ENCODE measurements around the gene LRP1B.

LRP1B gene

DNA sequence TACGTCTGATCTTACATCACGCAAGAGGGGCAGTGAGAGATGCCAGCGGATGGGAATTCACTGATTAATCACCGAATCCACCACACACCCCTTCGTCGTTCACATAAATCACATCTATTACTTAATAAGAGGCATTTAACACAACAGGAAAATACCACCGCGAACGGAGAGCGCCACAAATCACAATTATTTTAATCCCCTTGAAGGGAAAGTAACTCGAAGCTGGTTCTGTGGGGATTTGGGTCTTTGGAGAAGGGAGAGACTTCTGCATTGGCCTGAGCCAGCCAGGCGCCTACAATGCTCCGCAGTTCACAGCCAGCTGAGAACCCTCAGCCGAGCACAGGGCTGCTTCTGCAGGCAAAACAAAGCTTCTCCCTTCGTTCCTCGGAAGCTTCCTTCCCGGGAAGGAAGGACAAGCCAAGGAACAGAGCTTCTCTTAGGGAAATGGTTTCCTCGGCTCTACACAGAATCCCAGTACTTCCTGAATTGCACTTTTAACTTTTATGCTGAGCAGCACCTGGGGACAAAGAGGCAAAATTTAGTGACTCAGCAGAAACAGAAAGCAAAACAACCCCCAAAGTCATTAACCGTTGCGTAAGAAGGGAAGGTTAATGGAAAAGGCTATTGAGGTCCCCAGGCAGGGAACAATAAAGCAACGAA, at the start of gene LRP1B:
LRP1B (minus strand) TSS at position 7 of the 660 bp plus-strand sequence. CDS start 287 bp downstream, outside the sequence.
- Histone ChIP-seq H3K36me3 (ENCODE audit: insufficient read depth, low read depth, low read length) (no peaks in the 10 kb centered on the region), H3K9ac (ENCODE audit: low read depth, low read length) (peak within 1 kb of the TSS; percentile 49; the same call in 1 of the 2 replicates), H3K27me3 (ENCODE audit: insufficient read depth, low read length) (peaks cover 58% of the 10 kb centered on the region), H3K4me1 (ENCODE audit: insufficient read depth, low read length) (no peaks in the 10 kb centered on the region), H3K27ac (ENCODE audit: low read length) (no peak within 1 kb of the TSS), H3K9me3 (ENCODE audit: insufficient read depth, low read depth, low read length) (no peaks in the 10 kb centered on the region), H3K4me3 (ENCODE audit: low read length) (peak within 1 kb of the TSS; percentile 80)

DNA sequence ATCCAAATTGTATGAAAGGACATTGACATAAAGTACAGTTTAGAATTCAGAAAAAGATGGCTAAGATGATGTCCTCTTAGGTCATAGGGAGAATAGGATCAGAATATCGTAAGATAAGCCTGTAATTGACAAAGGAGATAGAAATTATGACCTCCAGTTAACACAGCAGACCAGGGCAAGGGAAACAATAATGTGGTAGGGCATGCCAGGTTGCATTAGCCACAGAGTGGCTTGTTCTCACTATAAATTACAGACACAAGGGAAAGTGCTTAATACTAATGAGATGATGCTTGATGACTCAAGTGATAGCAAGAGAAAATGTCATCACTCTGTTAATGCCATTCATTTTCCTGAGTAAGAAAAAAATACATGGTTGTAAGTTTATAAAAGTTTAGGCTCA, 48.9 kb upstream of the LRP1B start:
- H3K27me3 ChIP-seq (ENCODE audit: insufficient read depth, low read length), result no peaks in the 10 kb centered on the region
- H3K4me1 ChIP-seq (ENCODE audit: insufficient read depth, low read length), result no peaks in the 10 kb centered on the region
- no peak overlapping the region for H3K4me3 ChIP-seq (ENCODE audit: low read length)
- no peaks in the 10 kb centered on the region for H3K36me3 ChIP-seq (ENCODE audit: insufficient read depth, low read depth, low read length)
- no peaks in the 10 kb centered on the region for H3K9me3 ChIP-seq (ENCODE audit: insufficient read depth, low read depth, low read length)
- H3K27ac ChIP-seq (ENCODE audit: low read length), result no peak overlapping the region
- H3K9ac ChIP-seq (ENCODE audit: low read depth, low read length), result no peak overlapping the region

DNA sequence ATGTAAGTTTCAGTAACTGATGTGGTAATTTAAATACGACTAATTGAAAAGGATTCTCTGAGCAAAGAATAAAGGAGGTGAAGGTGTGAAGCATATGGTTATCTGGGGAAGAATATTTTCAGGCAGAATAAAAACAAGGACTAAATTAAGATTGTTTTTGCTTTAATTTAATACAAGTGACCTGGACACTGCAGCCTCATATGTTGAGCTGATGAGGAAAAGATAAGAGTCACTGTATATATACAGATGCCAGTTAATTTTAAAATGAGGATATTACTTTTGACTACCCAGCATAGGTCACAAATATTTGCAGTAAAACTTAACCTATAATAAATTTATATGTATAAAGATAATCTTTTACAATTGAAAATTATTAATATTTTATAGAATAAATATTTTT, 47.8 kb upstream of the LRP1B start:
- H3K4me1 ChIP-seq (ENCODE audit: insufficient read depth, low read length), result no peaks in the 10 kb centered on the region
- H3K9me3 ChIP-seq (ENCODE audit: insufficient read depth, low read depth, low read length), result no peaks in the 10 kb centered on the region
- H3K27ac ChIP-seq (ENCODE audit: low read length), result no peak overlapping the region
- H3K27me3 ChIP-seq (ENCODE audit: insufficient read depth, low read length), result no peaks in the 10 kb centered on the region
- no peak overlapping the region for H3K4me3 ChIP-seq (ENCODE audit: low read length)
- no peaks in the 10 kb centered on the region for H3K36me3 ChIP-seq (ENCODE audit: insufficient read depth, low read depth, low read length)
- H3K9ac ChIP-seq (ENCODE audit: low read depth, low read length), result no peak overlapping the region

DNA sequence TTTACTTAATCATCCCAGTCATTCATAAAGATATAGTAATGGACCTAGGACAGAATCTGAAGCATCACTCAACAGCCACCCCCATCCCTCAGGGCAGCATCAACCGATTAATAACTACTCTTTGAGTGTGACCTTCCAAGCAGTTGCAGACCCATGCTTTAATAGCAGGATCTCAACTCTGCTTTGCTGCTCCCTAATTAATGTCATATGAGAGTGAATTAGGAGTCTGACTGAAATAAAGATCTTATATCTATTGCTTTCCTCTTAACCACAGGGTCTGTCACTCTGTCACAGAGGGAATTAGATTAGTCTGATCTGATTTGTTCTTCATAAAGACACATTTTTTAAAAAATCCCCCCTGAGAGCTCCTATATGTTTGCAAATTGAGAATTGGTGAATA, 46.1 kb upstream of the LRP1B start:
- H3K27ac ChIP-seq (ENCODE audit: low read length), result no peak overlapping the region
- H3K27me3 ChIP-seq (ENCODE audit: insufficient read depth, low read length), result no peaks in the 10 kb centered on the region
- no peaks in the 10 kb centered on the region for H3K4me1 ChIP-seq (ENCODE audit: insufficient read depth, low read length)
- no peak overlapping the region for H3K9ac ChIP-seq (ENCODE audit: low read depth, low read length)
- no peaks in the 10 kb centered on the region for H3K9me3 ChIP-seq (ENCODE audit: insufficient read depth, low read depth, low read length)
- no peak overlapping the region for H3K4me3 ChIP-seq (ENCODE audit: low read length)
- no peaks in the 10 kb centered on the region for H3K36me3 ChIP-seq (ENCODE audit: insufficient read depth, low read depth, low read length)

DNA sequence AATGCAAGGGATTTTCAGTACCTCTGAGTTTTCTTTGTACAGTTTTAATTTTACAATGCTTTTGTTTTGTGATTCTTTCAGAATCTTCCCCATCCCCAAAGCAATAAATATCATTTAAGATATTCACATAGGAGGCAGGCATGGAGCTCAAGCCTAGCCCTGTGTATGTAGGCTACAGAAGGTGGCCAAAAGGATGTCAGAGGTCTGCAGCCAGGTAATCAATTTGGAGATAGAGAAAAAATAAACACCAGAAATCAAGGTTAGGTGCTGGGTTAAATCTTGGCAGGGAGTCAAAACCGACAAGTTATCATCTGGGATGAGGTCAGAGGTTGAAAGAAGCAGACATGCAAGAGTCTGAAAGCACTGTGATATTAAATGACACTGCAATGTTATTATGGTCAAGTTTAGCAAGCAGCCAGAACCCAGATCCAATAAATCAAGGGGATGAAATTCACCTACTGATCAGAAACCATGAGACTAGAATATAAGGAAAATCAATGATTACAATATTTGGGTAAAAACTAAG, 45.1 kb upstream of the LRP1B start:
- no peaks in the 10 kb centered on the region for H3K36me3 ChIP-seq (ENCODE audit: insufficient read depth, low read depth, low read length)
- H3K4me1 ChIP-seq (ENCODE audit: insufficient read depth, low read length), result no peaks in the 10 kb centered on the region
- no peak overlapping the region for H3K4me3 ChIP-seq (ENCODE audit: low read length)
- H3K27me3 ChIP-seq (ENCODE audit: insufficient read depth, low read length), result no peaks in the 10 kb centered on the region
- no peak overlapping the region for H3K27ac ChIP-seq (ENCODE audit: low read length)
- no peaks in the 10 kb centered on the region for H3K9me3 ChIP-seq (ENCODE audit: insufficient read depth, low read depth, low read length)
- no peak overlapping the region for H3K9ac ChIP-seq (ENCODE audit: low read depth, low read length)

DNA sequence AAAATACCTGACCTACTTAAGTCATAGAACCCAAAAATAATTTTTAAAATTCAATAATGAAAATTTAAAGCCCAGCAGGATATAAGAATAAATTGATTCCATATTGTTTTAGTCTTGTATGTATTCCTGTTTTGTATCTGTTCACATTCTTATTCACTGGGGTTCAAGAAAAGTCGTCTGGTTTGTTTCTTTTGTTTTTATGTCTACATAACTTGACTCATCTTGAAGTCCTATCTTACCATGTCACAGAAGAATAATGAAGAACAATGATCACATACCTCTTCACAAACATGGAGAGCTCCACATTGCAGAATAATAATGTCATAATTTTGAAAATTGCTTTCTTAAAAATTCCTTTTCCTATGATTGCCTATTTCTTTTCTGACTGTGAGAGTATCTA, 43.4 kb upstream of the LRP1B start:
- Histone ChIP-seq H3K27ac (ENCODE audit: low read length) (no peak overlapping the region), H3K9me3 (ENCODE audit: insufficient read depth, low read depth, low read length) (no peaks in the 10 kb centered on the region), H3K9ac (ENCODE audit: low read depth, low read length) (no peak overlapping the region), H3K36me3 (ENCODE audit: insufficient read depth, low read depth, low read length) (no peaks in the 10 kb centered on the region), H3K4me3 (ENCODE audit: low read length) (no peak overlapping the region), H3K27me3 (ENCODE audit: insufficient read depth, low read length) (no peaks in the 10 kb centered on the region), H3K4me1 (ENCODE audit: insufficient read depth, low read length) (no peaks in the 10 kb centered on the region)

DNA sequence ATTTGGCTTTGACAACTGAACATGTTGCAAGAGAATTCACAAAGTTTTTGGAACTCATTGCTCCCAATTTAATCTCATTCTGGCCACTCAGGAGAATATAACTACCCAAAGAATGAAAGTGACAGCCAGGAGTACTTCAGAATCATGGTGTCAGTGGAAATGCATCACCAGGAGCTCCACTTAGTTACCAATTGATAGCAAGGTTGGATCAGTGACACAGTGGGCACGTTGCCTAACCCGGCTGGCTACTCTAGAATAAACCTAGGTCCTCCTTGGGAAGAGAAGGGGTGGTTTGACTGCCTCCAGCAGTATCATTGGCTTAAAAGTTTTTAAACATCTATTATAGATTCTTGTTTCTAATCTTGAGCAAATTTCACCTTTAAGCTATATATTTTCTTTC, 40.0 kb upstream of the LRP1B start:
- no peak overlapping the region for H3K27ac ChIP-seq (ENCODE audit: low read length)
- H3K9me3 ChIP-seq (ENCODE audit: insufficient read depth, low read depth, low read length), result no peaks in the 10 kb centered on the region
- no peak overlapping the region for H3K4me3 ChIP-seq (ENCODE audit: low read length)
- no peak overlapping the region for H3K9ac ChIP-seq (ENCODE audit: low read depth, low read length)
- no peaks in the 10 kb centered on the region for H3K27me3 ChIP-seq (ENCODE audit: insufficient read depth, low read length)
- no peaks in the 10 kb centered on the region for H3K36me3 ChIP-seq (ENCODE audit: insufficient read depth, low read depth, low read length)
- no peaks in the 10 kb centered on the region for H3K4me1 ChIP-seq (ENCODE audit: insufficient read depth, low read length)

DNA sequence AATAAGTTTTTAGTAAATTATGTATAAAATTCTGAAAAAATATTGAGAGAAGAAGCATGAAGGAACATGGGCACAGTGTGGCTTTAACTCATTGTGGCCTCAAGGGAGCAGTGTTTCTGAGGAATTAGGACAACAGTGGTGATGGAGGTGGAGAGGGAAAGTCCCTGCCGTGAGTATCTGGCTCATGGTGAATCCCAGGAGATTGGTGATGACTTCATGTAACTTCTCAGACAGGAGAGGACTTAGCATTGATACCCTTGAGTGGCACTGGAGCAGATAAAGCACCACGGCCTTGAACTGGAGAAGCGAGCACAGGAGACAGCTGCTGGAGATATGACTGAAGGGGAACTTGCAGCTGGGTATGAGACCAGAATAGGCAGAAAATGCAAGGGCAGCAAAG, 35.0 kb upstream of the LRP1B start:
- no peaks in the 10 kb centered on the region for H3K4me1 ChIP-seq (ENCODE audit: insufficient read depth, low read length)
- H3K4me3 ChIP-seq (ENCODE audit: low read length), result no peak overlapping the region
- no peak overlapping the region for H3K9ac ChIP-seq (ENCODE audit: low read depth, low read length)
- no peaks in the 10 kb centered on the region for H3K9me3 ChIP-seq (ENCODE audit: insufficient read depth, low read depth, low read length)
- H3K27me3 ChIP-seq (ENCODE audit: insufficient read depth, low read length), result no peaks in the 10 kb centered on the region
- H3K27ac ChIP-seq (ENCODE audit: low read length), result no peak overlapping the region
- no peaks in the 10 kb centered on the region for H3K36me3 ChIP-seq (ENCODE audit: insufficient read depth, low read depth, low read length)

DNA sequence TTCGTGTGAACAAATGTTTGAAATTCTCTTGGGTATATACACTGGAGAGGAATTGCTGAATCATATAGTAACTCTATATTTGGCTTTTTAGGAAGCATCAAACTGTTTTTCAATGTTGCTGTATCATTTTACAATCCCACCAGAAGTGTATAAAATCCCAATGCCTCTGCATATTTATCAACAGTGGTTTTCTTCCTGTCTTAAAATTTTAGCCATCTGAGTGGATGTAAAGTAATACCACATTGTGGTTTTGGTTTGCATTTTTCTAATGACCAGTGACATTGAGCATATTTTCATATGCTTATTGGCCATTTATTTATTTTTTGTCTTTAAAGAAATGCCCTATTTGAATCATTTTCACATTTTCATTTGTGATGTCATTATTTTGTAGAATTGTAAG, 22.8 kb upstream of the LRP1B start:
- no peak overlapping the region for H3K4me3 ChIP-seq (ENCODE audit: low read length)
- H3K9me3 ChIP-seq (ENCODE audit: insufficient read depth, low read depth, low read length), result no peaks in the 10 kb centered on the region
- no peaks in the 10 kb centered on the region for H3K27me3 ChIP-seq (ENCODE audit: insufficient read depth, low read length)
- no peak overlapping the region for H3K9ac ChIP-seq (ENCODE audit: low read depth, low read length)
- no peaks in the 10 kb centered on the region for H3K4me1 ChIP-seq (ENCODE audit: insufficient read depth, low read length)
- no peak overlapping the region for H3K27ac ChIP-seq (ENCODE audit: low read length)
- no peaks in the 10 kb centered on the region for H3K36me3 ChIP-seq (ENCODE audit: insufficient read depth, low read depth, low read length)

DNA sequence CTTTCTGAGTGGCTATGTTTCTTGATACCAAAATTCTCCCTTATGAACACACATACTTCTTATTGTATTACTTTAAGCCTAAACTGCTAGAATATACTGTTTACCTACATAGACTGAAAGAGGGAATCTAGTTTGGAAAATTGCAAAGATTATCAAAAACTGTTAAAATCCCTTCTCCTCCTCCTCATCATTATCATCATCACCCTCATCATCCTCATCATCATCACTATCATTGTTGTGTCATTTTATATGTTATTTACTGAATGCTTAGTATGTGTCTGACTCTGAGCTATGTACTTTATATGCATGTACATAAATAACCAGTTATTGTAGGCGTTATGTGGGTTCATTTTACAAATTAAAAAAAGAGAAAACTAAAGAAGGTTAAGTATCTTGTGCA, 19.6 kb upstream of the LRP1B start:
- no peak overlapping the region for H3K4me3 ChIP-seq (ENCODE audit: low read length)
- no peaks in the 10 kb centered on the region for H3K4me1 ChIP-seq (ENCODE audit: insufficient read depth, low read length)
- no peaks in the 10 kb centered on the region for H3K36me3 ChIP-seq (ENCODE audit: insufficient read depth, low read depth, low read length)
- no peak overlapping the region for H3K9ac ChIP-seq (ENCODE audit: low read depth, low read length)
- H3K27me3 ChIP-seq (ENCODE audit: insufficient read depth, low read length), result no peaks in the 10 kb centered on the region
- no peak overlapping the region for H3K27ac ChIP-seq (ENCODE audit: low read length)
- H3K9me3 ChIP-seq (ENCODE audit: insufficient read depth, low read depth, low read length), result no peaks in the 10 kb centered on the region

DNA sequence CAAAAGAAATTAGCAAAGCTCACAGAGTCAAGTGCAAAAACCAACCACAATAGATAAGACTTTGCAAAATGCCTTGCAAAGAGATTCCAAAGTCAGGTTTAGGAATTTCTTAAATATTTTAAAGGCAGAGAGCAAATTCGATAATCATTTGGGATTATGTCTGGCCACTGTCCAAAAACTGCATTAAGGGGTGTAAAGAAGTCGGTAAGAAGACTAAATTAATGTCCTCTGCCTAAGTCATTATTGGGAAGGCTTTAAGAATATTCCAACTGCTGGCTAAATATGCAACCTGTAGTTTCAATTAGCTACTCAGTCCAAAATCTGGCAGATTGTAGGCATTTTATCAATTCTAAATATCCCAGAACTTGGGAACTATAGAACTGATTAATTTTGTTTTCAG, 13.7 kb upstream of the LRP1B start:
- no peak overlapping the region for H3K9ac ChIP-seq (ENCODE audit: low read depth, low read length)
- no peaks in the 10 kb centered on the region for H3K4me1 ChIP-seq (ENCODE audit: insufficient read depth, low read length)
- H3K27me3 ChIP-seq (ENCODE audit: insufficient read depth, low read length), result no peaks in the 10 kb centered on the region
- no peaks in the 10 kb centered on the region for H3K36me3 ChIP-seq (ENCODE audit: insufficient read depth, low read depth, low read length)
- no peak overlapping the region for H3K27ac ChIP-seq (ENCODE audit: low read length)
- H3K9me3 ChIP-seq (ENCODE audit: insufficient read depth, low read depth, low read length), result no peaks in the 10 kb centered on the region
- H3K4me3 ChIP-seq (ENCODE audit: low read length), result no peak overlapping the region

DNA sequence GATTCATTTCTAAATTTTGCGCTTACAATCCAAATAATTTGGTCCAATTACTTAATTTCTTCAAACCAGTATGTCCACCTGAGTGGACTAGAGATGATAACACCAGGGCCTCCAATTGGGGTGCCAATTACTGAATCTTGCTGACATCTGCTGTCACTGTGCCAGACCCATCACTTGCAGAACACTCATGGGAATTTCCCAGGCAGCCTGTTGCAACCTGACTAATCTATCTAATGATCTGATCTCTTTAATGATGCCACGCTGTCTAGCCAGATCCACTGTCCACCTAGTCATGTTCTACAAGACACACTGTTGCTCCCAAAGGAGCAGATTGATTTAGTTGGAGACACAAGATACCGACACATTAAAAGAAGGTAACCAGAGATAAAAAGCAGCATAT, 11.8 kb upstream of the LRP1B start:
- H3K27ac ChIP-seq (ENCODE audit: low read length), result no peak overlapping the region
- no peaks in the 10 kb centered on the region for H3K27me3 ChIP-seq (ENCODE audit: insufficient read depth, low read length)
- no peak overlapping the region for H3K9ac ChIP-seq (ENCODE audit: low read depth, low read length)
- no peaks in the 10 kb centered on the region for H3K36me3 ChIP-seq (ENCODE audit: insufficient read depth, low read depth, low read length)
- H3K4me3 ChIP-seq (ENCODE audit: low read length), result no peak overlapping the region
- no peaks in the 10 kb centered on the region for H3K4me1 ChIP-seq (ENCODE audit: insufficient read depth, low read length)
- H3K9me3 ChIP-seq (ENCODE audit: insufficient read depth, low read depth, low read length), result no peaks in the 10 kb centered on the region
